HTR-8/SVneo (cell line): ENCODE results near the gene OR4F15.

Source experiments
- DNase-seq: peaks from one replicate; pipeline ENCODE4 v3.0.0; 2011; ENCODE audit warnings: low spot score, mixed read lengths; ENCODE audit not compliant: insufficient read length
- FAIRE-seq: peaks from 2 replicates; lab custom pipeline; 2011; peaks lifted over from hg19 to GRCh38; lab: Jason Lieb, UNC

OR4F15 gene

GRCh38 chr15:101801048-101801447 is 11.0 kb upstream of the OR4F15 start:
- DNase-seq: no peak

GRCh38 chr15:101803209-101803608 is 8.8 kb upstream of the OR4F15 start, which contains the start of gene OR4F6:
OR4F6 (plus strand) TSS chr15:101803509; CDS start chr15:101805720, 2,211 bp downstream.
- DNase-seq (no peak), FAIRE-seq (no peak)

More at GRCh38 chr15:101801048-101801447, 11.0 kb upstream of the OR4F15 start:
- no peak for FAIRE-seq

- no peak for FAIRE-seq
- no peak for DNase-seq
Observed at GRCh38 chr15:101803676-101804075, 8.3 kb upstream of the OR4F15 start.

- no peak for FAIRE-seq
- no peak for DNase-seq
Observed at GRCh38 chr15:101804375-101804774, 7.6 kb upstream of the OR4F15 start.

- FAIRE-seq: no peak
- DNase-seq: no peak
Observed at GRCh38 chr15:101804941-101805340, 7.1 kb upstream of the OR4F15 start.

- no peak for DNase-seq
- FAIRE-seq: no peak
Observed at GRCh38 chr15:101805605-101806345, 6.2 kb upstream of the OR4F15 start.

- DNase-seq (no peak), FAIRE-seq (no peak)
Observed at GRCh38 chr15:101807345-101807945, 4.6 kb upstream of the OR4F15 start.

GRCh38 chr15:101808201-101808600 is 3.8 kb upstream of the OR4F15 start:
- no peak for DNase-seq

GRCh38 chr15:101810456-101810855 is 1.5 kb upstream of the OR4F15 start:
- FAIRE-seq: no peak
- DNase-seq: no peak

More at GRCh38 chr15:101808201-101808600, 3.8 kb upstream of the OR4F15 start:
- FAIRE-seq: no peak

GRCh38 chr15:101810876-101811275 is 1.1 kb upstream of the OR4F15 start:
- peak; percentile 1 for DNase-seq
- FAIRE-seq: no peak

- no peak for DNase-seq
- FAIRE-seq: no peak
Observed at GRCh38 chr15:101813803-101814534, 2.0 kb downstream of the OR4F15 start.

GRCh38 chr15:101820781-101821180 is 8.8 kb downstream of the OR4F15 start:
- no peak for FAIRE-seq
- DNase-seq: no peak

GRCh38 chr15:101827257-101827656 is 15.3 kb downstream of the OR4F15 start:
- DNase-seq (no peak), FAIRE-seq (no peak)

- DNase-seq (no peak), FAIRE-seq (no peak)
Observed at GRCh38 chr15:101828774-101829173, 16.8 kb downstream of the OR4F15 start.

- no peak for DNase-seq
- FAIRE-seq: no peak
Observed at GRCh38 chr15:101841656-101842055, 29.7 kb downstream of the OR4F15 start.

- DNase-seq: no peak
- FAIRE-seq: no peak
Observed at GRCh38 chr15:101844916-101845315, 32.9 kb downstream of the OR4F15 start.

- no peak for FAIRE-seq
Observed at GRCh38 chr15:101852356-101852755, 40.4 kb downstream of the OR4F15 start.

More at GRCh38 chr15:101852356-101852755, 40.4 kb downstream of the OR4F15 start:
- no peak for DNase-seq
